Uterus (tissue), 2 donors: Measurements from ENCODE around the gene NPAT.

Experiments used
- CTCF ChIP-seq, 4 experiments: fragments of 200-600 bp in 2 of 4; fragments of 450-650 bp in 2 of 4; sonication (generic) in 2 of 4; IDR thresholded peaks; one replicate each; pipeline ENCODE4 v1.5.1; 2016 to 2019; ENCODE audit warnings: antibody characterized with exemption in 4 of 4, mild to moderate bottlenecking in 2 of 4, moderate library complexity in 1 of 4
- POLR2A ChIP-seq, 2 donors: fragments of 450-650 bp; IDR thresholded peaks; one replicate each; pipeline ENCODE4 v1.6.1; 2016; ENCODE audit warnings: antibody characterized with exemption in 2 of 2, mild to moderate bottlenecking in 1 of 2, moderate library complexity in 1 of 2

- TF ChIP-seq CTCF (IDR thresholded peaks at IDR 0.05) (no peak), POLR2A (IDR thresholded peaks at IDR 0.05) (no peak)
Observed at GRCh38 chr11:108241330-108242037, 19.0 kb upstream of the NPAT start.
